NCI-H524 treated with DMSO at 0.1 percent for 48 hours (cell line): ENCODE results near the gene STIM1.
"Not testable (repeated sequence)": the region's sequence is repeated elsewhere in the genome, so short reads cannot be mapped to it uniquely, and the experiment has no call there.

ENCODE experiments used
- DNase-seq: peaks from one replicate; lab custom pipeline; 2025; lab: John Stamatoyannopoulos, UW

STIM1 gene

DNA sequence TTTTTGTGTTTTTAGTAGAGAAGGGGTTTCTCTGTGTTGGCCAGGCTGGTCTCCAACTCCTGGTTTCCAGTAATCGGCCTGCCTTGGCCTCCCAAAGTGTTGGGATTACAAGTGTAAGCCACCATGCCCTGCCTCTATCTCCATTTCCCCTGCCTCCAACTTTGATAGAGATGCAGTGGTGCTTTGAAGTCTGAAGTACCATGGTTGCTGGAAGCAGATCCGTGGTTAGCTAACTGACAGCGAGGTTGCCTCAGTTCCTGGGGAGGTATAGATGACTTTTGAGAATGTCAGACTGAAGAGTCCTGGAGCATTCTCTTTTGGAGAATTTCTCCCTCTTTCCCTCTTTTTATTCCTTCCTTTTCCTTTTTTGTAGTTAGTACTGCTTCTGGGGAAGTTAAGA, 127.6 kb downstream of the STIM1 start:
- DNase-seq: no peak

GRCh38 chr11:3984896-3985295, 129.4 kb downstream of the STIM1 start:
- no peak for DNase-seq

DNA sequence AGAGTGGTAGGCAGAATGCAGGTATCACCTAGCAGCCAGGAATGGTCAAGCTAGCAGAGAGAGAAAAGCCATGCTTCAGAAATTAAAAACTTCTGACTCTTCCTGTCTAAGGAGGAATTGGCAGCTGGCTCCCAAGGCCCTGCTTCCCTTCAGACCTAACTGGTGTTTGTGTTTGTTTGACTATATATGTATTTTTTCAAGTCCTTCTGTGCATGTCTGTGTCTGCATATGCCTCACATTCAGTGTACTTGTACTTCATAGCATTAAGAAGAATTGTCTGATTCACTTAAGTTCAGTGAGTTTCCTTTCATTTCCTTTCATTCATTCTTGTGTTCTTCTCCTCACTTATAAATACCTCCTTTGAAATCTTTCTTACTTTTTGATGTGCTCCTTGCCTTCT, 130.2 kb downstream of the STIM1 start:
- no peak for DNase-seq

- DNase-seq: no peak
Observed at GRCh38 chr11:3986301-3986700, 130.8 kb downstream of the STIM1 start.

GRCh38 chr11:3989276-3989920, 133.9 kb downstream of the STIM1 start:
- no peak for DNase-seq

GRCh38 chr11:3989921-3990290, 134.4 kb downstream of the STIM1 start:
- no peak for DNase-seq

GRCh38 chr11:3990406-3990805, 134.9 kb downstream of the STIM1 start:
- no peak for DNase-seq

GRCh38 chr11:3992964-3993363, 137.5 kb downstream of the STIM1 start:
- DNase-seq: no peak

DNA sequence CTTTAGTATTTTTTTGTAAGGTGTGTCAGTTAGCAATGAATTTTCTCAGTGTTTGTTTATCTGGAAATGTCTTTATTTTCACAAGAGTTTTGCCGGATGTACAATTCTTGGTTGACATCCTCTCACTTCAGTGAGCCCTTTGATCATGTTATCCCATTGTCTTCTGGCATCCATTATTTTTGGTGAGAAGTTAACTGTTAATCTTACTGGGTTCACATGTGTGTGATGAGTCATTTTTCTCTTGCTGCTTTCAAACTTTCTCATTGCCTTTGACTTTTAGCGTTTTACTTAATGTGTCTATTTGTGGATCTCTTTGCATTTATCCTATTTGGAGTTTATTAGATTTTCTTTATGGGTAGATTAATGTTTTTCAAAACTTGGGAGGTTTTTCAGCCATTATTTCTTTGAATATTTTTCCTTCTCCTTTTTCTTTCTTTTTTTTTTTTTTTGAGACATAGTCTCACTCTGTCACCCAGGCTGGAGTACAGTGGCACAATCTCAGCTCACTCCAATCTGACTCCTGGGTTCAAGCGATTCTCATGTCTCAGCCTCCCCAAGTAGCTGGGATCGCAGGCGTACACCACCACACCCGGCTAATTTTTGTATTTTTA, 138.7 kb downstream of the STIM1 start:
- no peak for DNase-seq

DNA sequence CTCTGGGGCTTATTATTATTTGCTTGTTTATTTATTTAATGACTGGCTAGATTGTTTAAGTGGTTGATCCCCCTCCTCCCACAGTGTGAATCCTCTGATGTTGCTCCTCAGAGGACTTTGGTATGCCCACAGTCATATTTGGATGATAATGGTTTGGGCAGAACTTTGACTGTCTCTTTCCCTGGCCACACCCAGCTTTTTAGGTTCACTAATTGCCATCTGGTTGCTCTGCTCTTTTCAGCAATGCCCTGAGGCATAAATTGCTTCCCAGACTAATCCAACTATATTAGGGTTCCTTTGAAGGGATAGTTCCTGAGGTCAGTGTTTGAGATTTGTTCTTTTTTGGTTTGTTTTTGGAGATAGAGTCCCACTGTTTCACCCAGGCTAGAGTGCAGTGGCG, 139.8 kb downstream of the STIM1 start:
- no peak for DNase-seq

DNA sequence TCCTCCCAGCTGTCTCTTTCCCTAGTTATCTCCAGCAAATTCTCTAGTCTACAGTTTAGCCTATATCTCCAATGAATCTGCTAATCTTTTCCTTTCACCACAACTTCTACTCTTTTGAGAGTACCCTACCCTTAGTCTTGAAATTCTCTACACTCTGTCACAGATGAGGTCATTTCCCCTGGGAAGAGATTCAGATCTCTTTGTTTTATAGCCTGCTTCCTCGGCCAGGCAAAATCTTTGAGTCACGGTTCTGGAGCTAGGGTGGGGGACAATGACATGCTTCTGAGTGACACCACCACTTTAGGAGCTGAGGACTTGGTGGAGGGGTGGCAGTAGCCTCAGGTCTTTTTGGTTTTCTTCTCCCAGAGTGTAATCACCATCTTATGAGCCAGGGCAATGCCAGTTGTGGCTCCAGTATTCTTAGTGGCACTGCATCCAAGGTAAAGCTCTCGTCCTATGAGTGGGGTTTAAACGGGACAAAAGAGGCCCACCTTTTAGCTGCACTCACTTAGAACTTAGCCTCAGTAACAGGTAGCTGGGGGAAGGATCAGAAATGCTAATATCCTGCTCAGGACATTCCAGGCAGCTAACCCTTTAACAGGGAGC, 140.6 kb downstream of the STIM1 start:
- DNase-seq: no peak

DNA sequence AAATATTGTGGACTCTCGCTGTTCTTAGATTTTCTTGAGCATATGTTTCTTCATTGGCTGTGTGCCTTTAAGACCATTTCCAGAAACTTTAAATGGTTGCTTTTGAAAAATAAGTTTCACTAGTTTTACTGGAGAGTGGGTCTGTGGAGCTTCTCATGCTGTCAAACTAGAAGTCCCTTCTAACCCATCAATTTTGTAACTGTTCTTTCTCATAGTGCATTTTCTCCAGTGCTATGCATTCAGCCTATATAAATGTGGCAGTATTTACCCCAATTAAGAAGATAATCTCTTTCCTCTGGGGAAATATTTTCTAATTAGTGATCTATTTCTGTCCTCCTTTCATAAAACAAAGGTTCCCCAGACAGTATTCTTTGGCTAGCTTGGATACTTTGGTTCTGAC, 141.2 kb downstream of the STIM1 start:
- DNase-seq: no peak

DNA sequence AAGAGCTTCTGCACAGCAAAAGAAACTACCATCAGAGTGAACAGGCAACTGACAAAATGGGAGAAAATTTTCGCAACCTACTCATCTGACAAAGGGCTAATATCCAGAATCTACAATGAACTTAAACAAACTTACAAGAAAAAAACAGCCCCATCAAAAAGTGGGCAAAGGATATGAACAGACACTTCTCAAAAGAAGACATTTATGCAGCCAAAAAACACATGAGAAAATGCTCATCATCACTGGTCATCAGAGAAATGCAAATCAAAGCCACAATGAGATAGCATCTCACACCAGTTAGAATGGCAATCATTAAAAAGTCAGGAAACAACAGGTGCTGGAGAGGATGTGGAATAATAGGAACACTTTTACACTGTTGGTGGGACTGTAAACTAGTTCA, 149.3 kb downstream of the STIM1 start:
- not testable (repeated sequence) for DNase-seq

DNA sequence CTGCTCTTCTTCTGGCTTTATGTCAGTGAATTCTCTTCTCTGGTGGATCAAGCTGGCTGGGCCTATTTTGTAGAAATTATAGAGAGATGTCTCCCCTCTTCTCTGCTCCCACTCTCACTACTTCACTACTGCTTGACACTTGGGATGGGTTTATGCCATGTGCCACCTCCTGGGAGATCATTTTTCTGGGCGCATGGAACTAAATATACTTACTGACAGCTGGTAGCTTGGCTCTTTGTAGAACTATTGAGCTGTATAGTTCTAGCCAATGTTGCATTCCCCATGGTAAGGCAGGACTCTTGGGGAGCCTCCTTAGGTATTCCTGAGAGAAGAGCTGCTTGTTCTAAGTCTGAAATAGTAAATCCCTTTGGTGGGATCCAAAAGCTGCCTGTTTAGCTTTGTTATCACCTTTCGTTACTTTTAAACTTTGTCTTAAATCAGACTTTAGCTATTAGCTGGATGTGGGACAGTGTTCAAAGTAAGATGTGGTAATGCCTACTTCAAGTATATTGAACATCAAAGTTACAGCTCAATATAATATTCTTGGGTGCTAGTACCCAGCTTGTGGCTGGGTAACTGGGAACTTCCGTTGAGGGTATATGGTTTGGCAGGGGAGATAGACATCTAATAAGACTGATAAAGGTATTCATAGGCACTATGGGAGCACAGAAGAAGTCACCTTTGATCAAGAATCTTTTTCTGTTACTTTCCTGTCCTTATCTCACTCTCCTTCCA, 151.6 kb downstream of the STIM1 start:
- DNase-seq: no peak

- DNase-seq: no peak
Observed at GRCh38 chr11:4008116-4008515, 152.7 kb downstream of the STIM1 start.

GRCh38 chr11:4016602-4017001, 161.1 kb downstream of the STIM1 start:
- not testable (repeated sequence) for DNase-seq

- DNase-seq: no peak
Observed at GRCh38 chr11:4017129-4017528, 161.7 kb downstream of the STIM1 start.

- DNase-seq: no peak
Observed at GRCh38 chr11:4018641-4019040, 163.2 kb downstream of the STIM1 start.

DNA sequence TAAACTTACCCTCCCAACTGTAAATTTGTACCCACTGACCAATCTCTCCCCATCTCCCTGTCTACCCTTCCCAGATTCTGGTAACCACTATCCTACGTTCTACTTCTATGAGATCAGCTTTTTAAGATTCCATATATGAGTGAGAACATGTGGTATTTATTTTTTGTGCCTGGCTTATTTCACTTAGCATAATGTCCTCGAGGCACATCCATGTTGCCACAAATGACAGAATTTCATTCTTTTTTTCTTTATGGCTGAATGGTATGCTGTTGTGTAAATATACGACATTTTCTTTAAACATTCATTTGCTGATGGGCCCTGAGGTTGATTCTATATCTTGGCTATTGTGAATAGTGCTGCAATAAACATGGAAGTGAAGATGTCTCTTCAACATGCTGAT, 164.4 kb downstream of the STIM1 start:
- no peak for DNase-seq

DNA sequence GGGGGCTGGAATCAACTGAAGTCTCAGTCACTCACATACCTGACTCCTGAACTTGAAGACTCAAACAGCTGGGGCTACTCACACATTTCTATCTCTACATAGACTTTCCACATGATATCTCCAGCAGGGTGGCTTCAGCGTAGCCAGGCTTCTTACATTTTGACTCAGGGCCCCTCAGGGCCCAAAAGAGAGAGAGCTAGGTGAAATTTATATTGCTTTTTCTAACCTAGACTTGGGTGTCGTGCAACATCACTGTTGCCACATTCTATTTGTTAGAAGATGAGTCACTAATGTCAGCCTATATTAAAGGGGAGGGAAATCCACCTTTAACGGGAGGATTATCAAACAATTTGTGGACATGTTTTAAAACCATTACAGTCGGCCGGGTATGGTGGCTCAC, 167.2 kb downstream of the STIM1 start:
- no peak for DNase-seq

- DNase-seq: no peak
Observed at GRCh38 chr11:4025248-4025966, 169.9 kb downstream of the STIM1 start.

DNA sequence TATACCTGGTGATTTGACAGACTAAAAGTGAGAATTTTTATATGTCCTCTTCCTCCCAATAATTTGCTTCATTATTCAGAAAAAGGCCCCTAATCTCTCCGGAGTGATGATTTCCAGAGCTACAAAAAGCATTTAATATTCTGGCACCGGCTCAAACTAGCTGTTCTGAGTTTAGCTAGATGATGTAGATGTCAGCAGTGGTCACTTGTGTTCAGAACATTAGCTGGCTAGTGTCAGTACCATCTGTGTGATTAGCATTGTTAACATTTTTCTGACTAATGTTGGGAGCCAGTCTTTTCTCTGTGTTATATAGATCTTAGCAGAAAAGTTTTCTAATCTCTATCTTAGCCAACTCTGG, 170.5 kb downstream of the STIM1 start:
- no peak for DNase-seq

DNA sequence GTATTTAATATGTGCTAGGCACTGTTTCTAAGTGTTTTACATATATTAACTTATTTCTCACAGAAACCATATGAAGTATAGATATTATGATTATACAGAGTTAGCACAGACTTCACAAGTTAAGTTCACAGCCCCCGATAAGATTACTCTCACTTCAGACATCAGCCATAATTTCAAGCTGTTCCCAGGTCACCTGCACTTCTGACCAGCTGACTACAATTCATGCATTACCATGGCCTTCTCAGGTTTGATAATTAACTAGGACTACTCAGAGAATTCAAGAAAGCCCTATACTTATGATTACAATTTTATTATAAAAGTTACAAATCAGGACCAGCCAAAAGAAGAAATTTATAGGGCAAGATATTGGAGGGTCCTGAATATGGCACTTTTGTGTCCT, 170.9 kb downstream of the STIM1 start:
- no peak for DNase-seq
